Renal cortex interstitium (tissue), 11 donors: Measurements from ENCODE around the gene KRT78. TPM values are rescaled to one million over a fixed set of nuclear protein-coding genes. Genes with fewer than 3 reads are reported as not detected.

ENCODE experiments used
- DNase-seq, 11 donors: peaks; one replicate each; pipeline ENCODE4 v3.0.0-alpha.2; 2013; ENCODE audit warnings: low read depth in 9 of 11, low spot score in 4 of 11; ENCODE audit errors: extremely low read depth in 1 of 11
- polyA plus RNA-seq, 3 donors: library from polyadenylated mRNA; unstranded; fragments of 120-200 nt; gene quantifications; one replicate each; pipeline ENCODE4 v1.2.1, GENCODE V29; 2013; ENCODE audit not compliant: insufficient read length in 3 of 3

Gene KRT78
- polyA plus RNA-seq, 3 donors: not detected

- DNase-seq: no peak
These were observed 2.3 kb downstream of the KRT78 start for GRCh38 chr12:52846356-52846970.

- DNase-seq: no peak
These were observed 2.8 kb downstream of the KRT78 start for GRCh38 chr12:52845946-52846345.

GRCh38 chr12:52844386-52844785 is 4.4 kb downstream of the KRT78 start:
- no peak for DNase-seq

- DNase-seq: no peak
These were observed 9.2 kb downstream of the KRT78 start for GRCh38 chr12:52839436-52840105.

GRCh38 chr12:52838609-52839435 is 10.0 kb downstream of the KRT78 start:
- no peak for DNase-seq

- no peak for DNase-seq
These were observed 10.8 kb downstream of the KRT78 start for GRCh38 chr12:52837781-52838608.

- no peak for DNase-seq
These were observed 11.4 kb downstream of the KRT78 start for GRCh38 chr12:52837413-52837741.

GRCh38 chr12:52836491-52837412 is 12.0 kb downstream of the KRT78 start:
- no peak for DNase-seq

- DNase-seq: no peak
These were observed 12.7 kb downstream of the KRT78 start for GRCh38 chr12:52836042-52836466.

- no peak for DNase-seq
These were observed 13.3 kb downstream of the KRT78 start for GRCh38 chr12:52835271-52836041.

- no peak for DNase-seq
These were observed 14.1 kb downstream of the KRT78 start for GRCh38 chr12:52834727-52835001.

- no peak for DNase-seq
These were observed 14.7 kb downstream of the KRT78 start, which contains the start of gene KRT79 for GRCh38 chr12:52833922-52834726. Gene KRT79 (minus strand): TSS chr12:52834311. CDS start chr12:52834260, 51 bp downstream.

GRCh38 chr12:52832985-52833905 is 15.5 kb downstream of the KRT78 start:
- no peak for DNase-seq

GRCh38 chr12:52832451-52832850 is 16.3 kb downstream of the KRT78 start:
- no peak for DNase-seq

GRCh38 chr12:52831251-52831650 is 17.5 kb downstream of the KRT78 start:
- DNase-seq: no peak
